Skeletal muscle tissue (tissue), 5 donors: ENCODE measurements around the gene SIRT4. TPM values are rescaled to one million over a fixed set of nuclear protein-coding genes. Genes with fewer than 3 reads are reported as not detected.

Source experiments
- H3K27ac ChIP-seq: one replicate; pipeline ENCODE4 v1.7.0; 2013; ENCODE audit warnings: mild to moderate bottlenecking, low read depth, low read length, inconsistent platforms
- H3K27me3 ChIP-seq, 3 donors: one replicate each; pipeline ENCODE4 v1.7.0; 2013; ENCODE audit warnings: low read length in 3 of 3; ENCODE audit not compliant: control insufficient read depth in 3 of 3, insufficient read depth in 3 of 3
- H3K36me3 ChIP-seq, 3 donors: one replicate each; pipeline ENCODE4 v1.7.0; 2013; ENCODE audit warnings: low read length in 3 of 3; ENCODE audit not compliant: control insufficient read depth in 3 of 3, insufficient read depth in 3 of 3
- H3K4me1 ChIP-seq, 3 donors: one replicate each; pipeline ENCODE4 v1.7.0; 2013; ENCODE audit warnings: low read length in 3 of 3, mild to moderate bottlenecking in 3 of 3; ENCODE audit not compliant: control insufficient read depth in 3 of 3, insufficient read depth in 3 of 3
- H3K4me3 ChIP-seq, 3 donors: one replicate each; pipeline ENCODE4 v1.7.0; 2013; ENCODE audit warnings: low read length in 3 of 3
- H3K9ac ChIP-seq, 3 donors: one replicate each; pipeline ENCODE4 v1.7.0; 2013; ENCODE audit warnings: low read length in 3 of 3, mild to moderate bottlenecking in 3 of 3, moderate library complexity in 2 of 3, low read depth in 1 of 3
- H3K9me3 ChIP-seq, 3 donors: one replicate each; pipeline ENCODE4 v1.7.0; 2013; ENCODE audit warnings: low read length in 3 of 3; ENCODE audit not compliant: control insufficient read depth in 3 of 3
- small RNA-seq: library from RNA; depleted of rRNA; stranded (forward); fragments of <200 nt; gene quantifications from one replicate; pipeline ENCODE3, GENCODE V24; 2014
- total RNA-seq: library from RNA; depleted of rRNA; stranded (reverse); fragments of >200 nt; gene quantifications from one replicate; pipeline ENCODE4 v1.2.3, GENCODE V29; 2014
- donor health status: Osteomylitis.

SIRT4 gene
- total RNA-seq, 1 donor from 2014 or later = 3.7 TPM

- H3K4me1 ChIP-seq = peaks cover 0 to 2% (median 0%) of the 10 kb centered on the region in 3 donors
- H3K4me3 ChIP-seq = peak overlapping the region in 1 of 3 donors; percentile 22
- no peak overlapping the region for H3K27ac ChIP-seq
- no peaks in the 10 kb centered on the region for H3K36me3 ChIP-seq
- peak overlapping the region; percentile 45 to 57 (median 53) for H3K9ac ChIP-seq
- peaks cover 3 to 44% (median 31%) of the 10 kb centered on the region in 3 donors for H3K27me3 ChIP-seq
- H3K9me3 ChIP-seq = no peaks in the 10 kb centered on the region
Measured at GRCh38 chr12:120361506-120362208, 59.5 kb downstream of the SIRT4 start.

Small RNA genes lying within 50 kb of the gene (small RNA-seq; reads per million reads assigned to genes)
- gene RNU4-1 (350 reads per million, percentile 98 among the genes with 10 or more reads in this experiment), gene RNU4-2 (948 reads per million, percentile 98 among the genes with 10 or more reads in this experiment), gene RNU6-1088P (not detected)

Other genes starting within 250 kb of the SIRT4 start
- gene RAB35, start 185.6 kb upstream of the SIRT4 start, total RNA-seq = 15.1 TPM
- 87.2 TPM for gene GCN1, start 107.6 kb upstream of the SIRT4 start, total RNA-seq
- 2,458 TPM for gene RPLP0, start 101.2 kb upstream of the SIRT4 start, total RNA-seq
- gene PXN, start 36.6 kb upstream of the SIRT4 start, total RNA-seq = 20.9 TPM
- under 0.01 TPM for gene RNU4-2, start 10.4 kb upstream of the SIRT4 start, total RNA-seq
- under 0.01 TPM for gene RNU4-1, start 9.1 kb upstream of the SIRT4 start, total RNA-seq
- gene PLA2G1B, start 25.5 kb downstream of the SIRT4 start, total RNA-seq = not detected
- gene MSI1, start 66.8 kb downstream of the SIRT4 start, total RNA-seq = 1.0 TPM
- 231 TPM for gene COX6A1, start 135.8 kb downstream of the SIRT4 start, total RNA-seq
- gene TRIAP1, start 144.1 kb downstream of the SIRT4 start, total RNA-seq = 18.8 TPM
- 9.9 TPM for gene GATC, start 144.1 kb downstream of the SIRT4 start, total RNA-seq
- 79.9 TPM for gene SRSF9, start 167.4 kb downstream of the SIRT4 start, total RNA-seq
- gene DYNLL1, start 193.8 kb downstream of the SIRT4 start, total RNA-seq = 162 TPM
- gene COQ5, start 226.8 kb downstream of the SIRT4 start, total RNA-seq = 29.7 TPM
- 118 TPM for gene RNF10, start 232.0 kb downstream of the SIRT4 start, total RNA-seq